Activated T-helper 9 cell treated with anti-CD3 and anti-CD28 coated beads, Interleukin-2, amount 50 U/mL, for 16 hours (primary cell): ENCODE data around the gene UBE2R2.
A peak's percentile ranks its signal among the peaks of the same experiment; 100 is the strongest.
"Not testable (repeated sequence)": the region's sequence is repeated elsewhere in the genome, so short reads cannot be mapped to it uniquely, and the experiment has no call there.

ENCODE experiments used
- DNase-seq: peaks from one replicate; pipeline ENCODE4 v3.0.0-alpha.2; 2020; ENCODE audit warnings: low read depth

UBE2R2 gene

GRCh38 chr9:33799928-33800704 is 16.8 kb upstream of the UBE2R2 start:
- DNase-seq: no peak

- DNase-seq: no peak
Observed at GRCh38 chr9:33800886-33801285, 16.1 kb upstream of the UBE2R2 start.

GRCh38 chr9:33801943-33802500 is 14.9 kb upstream of the UBE2R2 start:
- DNase-seq: not testable (repeated sequence)

- not testable (repeated sequence) for DNase-seq
Observed at GRCh38 chr9:33804196-33804595, 12.8 kb upstream of the UBE2R2 start.

- not testable (repeated sequence) for DNase-seq
Observed at GRCh38 chr9:33807156-33807555, 9.8 kb upstream of the UBE2R2 start.

- not testable (repeated sequence) for DNase-seq
Observed at GRCh38 chr9:33808979-33809322, 8.0 kb upstream of the UBE2R2 start.

- no peak for DNase-seq
Observed at GRCh38 chr9:33809506-33809905, 7.5 kb upstream of the UBE2R2 start.

GRCh38 chr9:33813712-33814641 is 3.0 kb upstream of the UBE2R2 start:
- DNase-seq: no peak

- DNase-seq: no peak
Observed at GRCh38 chr9:33815781-33816180, 1.2 kb upstream of the UBE2R2 start.

- DNase-seq: peak; percentile 24
Observed at GRCh38 chr9:33817327-33818166, 587 bp downstream of the UBE2R2 start.

GRCh38 chr9:33818167-33818846 is 1.3 kb downstream of the UBE2R2 start:
- no peak for DNase-seq

- no peak for DNase-seq
Observed at GRCh38 chr9:33818847-33819500, 2.0 kb downstream of the UBE2R2 start.

GRCh38 chr9:33820231-33820745 is 3.3 kb downstream of the UBE2R2 start:
- no peak for DNase-seq

GRCh38 chr9:33823801-33824200 is 6.8 kb downstream of the UBE2R2 start:
- no peak for DNase-seq

- not testable (repeated sequence) for DNase-seq
Observed at GRCh38 chr9:33827285-33827684, 10.3 kb downstream of the UBE2R2 start.

- DNase-seq: not testable (repeated sequence)
Observed at GRCh38 chr9:33829641-33830230, 12.8 kb downstream of the UBE2R2 start.

GRCh38 chr9:33835625-33836260 is 18.8 kb downstream of the UBE2R2 start:
- no peak for DNase-seq

- DNase-seq: not testable (repeated sequence)
Observed at GRCh38 chr9:33836261-33836660, 19.3 kb downstream of the UBE2R2 start.

GRCh38 chr9:33837138-33837537 is 20.2 kb downstream of the UBE2R2 start:
- DNase-seq: no peak

- DNase-seq: no peak
Observed at GRCh38 chr9:33840381-33840780, 23.4 kb downstream of the UBE2R2 start.
